ENCODE measurements around the gene LYPD4. TPM values are rescaled to one million over a fixed set of nuclear protein-coding genes. Genes with fewer than 3 reads are reported as not detected.

Gene LYPD4, protein sequence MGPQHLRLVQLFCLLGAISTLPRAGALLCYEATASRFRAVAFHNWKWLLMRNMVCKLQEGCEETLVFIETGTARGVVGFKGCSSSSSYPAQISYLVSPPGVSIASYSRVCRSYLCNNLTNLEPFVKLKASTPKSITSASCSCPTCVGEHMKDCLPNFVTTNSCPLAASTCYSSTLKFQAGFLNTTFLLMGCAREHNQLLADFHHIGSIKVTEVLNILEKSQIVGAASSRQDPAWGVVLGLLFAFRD
- not detected in 2 replicates for total RNA-seq (2014; rRNA removed; shearing (Covaris generic))

DNA sequence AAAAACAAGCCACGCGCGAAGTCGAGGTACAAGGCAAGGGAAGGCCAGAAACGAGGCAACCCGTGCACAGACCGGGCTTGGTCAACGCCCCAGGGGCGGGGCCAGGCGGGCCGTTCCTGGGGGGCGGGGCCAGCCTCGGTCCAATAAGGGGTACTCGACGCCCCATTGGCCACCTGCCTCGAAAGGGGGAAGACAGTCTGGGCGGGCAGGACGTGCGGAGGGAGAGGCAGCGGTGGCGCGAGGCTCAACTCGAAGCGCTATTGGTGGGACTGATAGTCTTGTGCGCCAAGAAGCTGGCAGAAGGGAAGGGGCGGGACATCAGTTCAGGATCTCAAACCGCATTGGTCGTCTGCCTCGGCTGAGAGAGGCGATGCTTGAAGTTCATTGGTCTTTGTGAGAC, at the start of gene LYPD4:
Gene LYPD4, minus strand, starts transcription at position 83 of the 400 bp plus-strand sequence. CDS start 5,398 bp downstream, outside the sequence.
- in situ Hi-C loops (cut with HindIII; ENCODE audit: low sequenced_read_pairs): no loop called here
- DNase-seq (ENCODE audit: low spot score): no peak

DNA sequence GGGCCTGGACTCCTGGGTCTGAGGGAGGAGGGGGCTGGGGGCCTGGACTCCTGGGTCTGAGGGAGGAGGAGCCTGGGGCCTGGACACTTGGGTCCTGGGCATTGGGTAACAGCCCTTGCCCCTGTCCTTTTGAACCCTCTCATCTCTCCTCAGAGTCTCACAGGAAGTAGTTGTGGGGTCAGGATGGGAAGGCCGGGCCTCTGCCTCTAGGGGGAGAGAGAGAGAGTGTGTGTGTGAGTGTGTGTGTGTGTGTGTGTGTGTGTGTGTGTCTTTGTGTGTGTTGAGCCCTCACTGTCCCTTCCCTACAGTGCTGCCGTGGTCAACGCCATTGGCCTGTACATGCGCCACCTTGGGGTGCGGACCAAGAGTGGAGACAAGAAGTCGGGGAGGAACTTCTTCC, 49.4 kb upstream of the LYPD4 start:
- in situ Hi-C loops (cut with HindIII; ENCODE audit: low sequenced_read_pairs): no loop called here
- DNase-seq (ENCODE audit: low spot score): no peak

DNA sequence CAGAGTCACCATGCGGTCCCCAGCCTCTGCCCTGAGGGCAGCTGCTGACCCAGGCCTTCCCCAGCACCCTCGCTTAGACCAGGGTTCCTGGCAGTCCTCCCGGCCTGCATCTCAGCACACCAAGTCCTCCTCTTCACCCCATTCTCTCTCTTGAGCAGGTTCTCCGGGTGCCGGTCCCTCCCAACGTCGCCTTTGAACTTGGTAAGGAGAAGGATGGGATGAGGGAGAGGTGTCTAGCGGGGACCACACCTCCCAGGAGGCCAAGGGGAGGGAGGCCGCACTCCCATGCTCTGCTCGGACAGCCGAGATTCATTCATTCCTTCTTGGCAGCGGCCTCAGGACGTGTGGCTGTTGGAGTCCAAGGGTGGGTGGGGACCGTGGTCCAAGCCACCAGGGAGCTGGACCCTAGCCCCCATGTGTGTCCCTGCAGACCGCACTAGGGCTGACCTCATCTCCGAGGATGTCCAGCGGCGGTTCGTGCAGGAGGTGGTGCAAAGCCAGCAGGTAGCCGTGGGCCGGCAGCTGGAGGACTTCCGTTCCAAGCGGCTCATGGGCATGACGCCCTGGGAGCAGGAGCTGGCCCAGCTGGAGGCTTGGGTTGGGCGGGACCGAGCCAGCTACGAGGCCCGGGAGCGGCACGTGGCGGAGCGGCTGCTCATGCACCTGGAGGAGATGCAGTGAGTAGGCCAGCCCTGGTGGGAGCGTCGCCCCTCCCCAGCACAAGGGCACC, 47.9 kb upstream of the LYPD4 start:
- DNase-seq (ENCODE audit: low spot score): no peak
- in situ Hi-C loops (cut with HindIII; ENCODE audit: low sequenced_read_pairs): no loop called here

GRCh38 chr19:41890936-41891335, 46.5 kb upstream of the LYPD4 start:
- in situ Hi-C loops (cut with HindIII; ENCODE audit: low sequenced_read_pairs): no loop called here
- DNase-seq (ENCODE audit: low spot score): no peak

- in situ Hi-C loops (cut with HindIII; ENCODE audit: low sequenced_read_pairs): no loop called here
- DNase-seq (ENCODE audit: low spot score): no peak
These were observed 45.4 kb upstream of the LYPD4 start for GRCh38 chr19:41889896-41890295.

DNA sequence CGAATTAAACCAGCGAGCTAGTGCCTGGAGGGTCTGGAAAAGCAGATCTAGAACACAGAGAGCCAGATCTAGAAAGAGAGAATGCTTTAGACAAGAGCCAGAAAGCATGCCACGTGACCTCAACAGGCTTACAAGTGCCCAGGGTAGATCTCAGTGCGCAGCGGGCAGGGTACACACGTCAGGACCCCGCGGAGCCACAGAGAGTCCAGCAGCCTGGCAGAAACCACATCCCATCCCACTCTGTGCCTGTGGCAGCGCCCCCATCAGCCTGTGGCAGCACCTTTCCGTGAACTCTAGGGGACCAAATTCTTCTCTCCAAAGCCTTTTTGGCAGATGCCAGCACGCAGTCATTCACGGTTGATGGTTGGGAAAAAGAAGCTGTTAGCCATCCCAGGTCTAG, 44.4 kb upstream of the LYPD4 start:
- no peak for DNase-seq (ENCODE audit: low spot score)
- in situ Hi-C loops (cut with HindIII; ENCODE audit: low sequenced_read_pairs): no loop called here

- in situ Hi-C loops (cut with HindIII; ENCODE audit: low sequenced_read_pairs): no loop called here
- no peak for DNase-seq (ENCODE audit: low spot score)
These were observed 43.4 kb upstream of the LYPD4 start for GRCh38 chr19:41887711-41888382.

- DNase-seq (ENCODE audit: low spot score): no peak
- in situ Hi-C loops (cut with HindIII; ENCODE audit: low sequenced_read_pairs): no loop called here
These were observed 42.6 kb upstream of the LYPD4 start for GRCh38 chr19:41886761-41887710.

GRCh38 chr19:41883821-41884733, 39.6 kb upstream of the LYPD4 start:
- DNase-seq (ENCODE audit: low spot score): peak; percentile 98
- in situ Hi-C loops (cut with HindIII; ENCODE audit: low sequenced_read_pairs): no loop called here

DNA sequence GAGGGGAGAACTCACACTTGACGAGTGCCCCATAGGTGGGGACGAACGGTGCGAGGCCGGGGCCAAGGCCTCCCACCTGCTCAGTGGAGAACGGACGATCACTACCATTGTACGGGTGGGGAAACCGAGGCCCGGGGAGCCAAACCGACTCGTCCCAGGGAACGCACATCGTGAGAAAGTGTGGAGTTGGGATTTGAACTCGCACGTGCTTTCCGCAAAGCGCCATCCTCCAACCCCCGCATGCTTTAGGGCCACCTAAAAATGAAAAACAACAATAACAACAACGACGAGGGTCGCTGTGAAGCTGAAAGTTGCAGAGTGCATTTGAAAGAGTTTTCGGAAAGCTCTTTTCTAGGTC, 39.0 kb upstream of the LYPD4 start:
- in situ Hi-C loops (cut with HindIII; ENCODE audit: low sequenced_read_pairs): no loop called here

GRCh38 chr19:41882568-41883462, 38.3 kb upstream of the LYPD4 start, which contains the start of gene ARHGEF1:
ARHGEF1 (plus strand) TSS chr19:41883184; CDS start chr19:41888083, 4,899 bp downstream.
- peak; percentile 15 for DNase-seq (ENCODE audit: low spot score)
- in situ Hi-C loops (cut with HindIII; ENCODE audit: low sequenced_read_pairs): no loop called here

More for the DNA sequence above, 39.0 kb upstream of the LYPD4 start:
- no peak for DNase-seq (ENCODE audit: low spot score)

- DNase-seq (ENCODE audit: low spot score): no peak
- in situ Hi-C loops (cut with HindIII; ENCODE audit: low sequenced_read_pairs): no loop called here
These were observed 35.8 kb upstream of the LYPD4 start for GRCh38 chr19:41880329-41880708.

GRCh38 chr19:41879670-41880328, 35.3 kb upstream of the LYPD4 start:
- DNase-seq (ENCODE audit: low spot score): no peak
- in situ Hi-C loops (cut with HindIII; ENCODE audit: low sequenced_read_pairs): no loop called here

- DNase-seq (ENCODE audit: low spot score): no peak
- in situ Hi-C loops (cut with HindIII; ENCODE audit: low sequenced_read_pairs): no loop called here
These were observed 34.6 kb upstream of the LYPD4 start for GRCh38 chr19:41879080-41879479.

DNA sequence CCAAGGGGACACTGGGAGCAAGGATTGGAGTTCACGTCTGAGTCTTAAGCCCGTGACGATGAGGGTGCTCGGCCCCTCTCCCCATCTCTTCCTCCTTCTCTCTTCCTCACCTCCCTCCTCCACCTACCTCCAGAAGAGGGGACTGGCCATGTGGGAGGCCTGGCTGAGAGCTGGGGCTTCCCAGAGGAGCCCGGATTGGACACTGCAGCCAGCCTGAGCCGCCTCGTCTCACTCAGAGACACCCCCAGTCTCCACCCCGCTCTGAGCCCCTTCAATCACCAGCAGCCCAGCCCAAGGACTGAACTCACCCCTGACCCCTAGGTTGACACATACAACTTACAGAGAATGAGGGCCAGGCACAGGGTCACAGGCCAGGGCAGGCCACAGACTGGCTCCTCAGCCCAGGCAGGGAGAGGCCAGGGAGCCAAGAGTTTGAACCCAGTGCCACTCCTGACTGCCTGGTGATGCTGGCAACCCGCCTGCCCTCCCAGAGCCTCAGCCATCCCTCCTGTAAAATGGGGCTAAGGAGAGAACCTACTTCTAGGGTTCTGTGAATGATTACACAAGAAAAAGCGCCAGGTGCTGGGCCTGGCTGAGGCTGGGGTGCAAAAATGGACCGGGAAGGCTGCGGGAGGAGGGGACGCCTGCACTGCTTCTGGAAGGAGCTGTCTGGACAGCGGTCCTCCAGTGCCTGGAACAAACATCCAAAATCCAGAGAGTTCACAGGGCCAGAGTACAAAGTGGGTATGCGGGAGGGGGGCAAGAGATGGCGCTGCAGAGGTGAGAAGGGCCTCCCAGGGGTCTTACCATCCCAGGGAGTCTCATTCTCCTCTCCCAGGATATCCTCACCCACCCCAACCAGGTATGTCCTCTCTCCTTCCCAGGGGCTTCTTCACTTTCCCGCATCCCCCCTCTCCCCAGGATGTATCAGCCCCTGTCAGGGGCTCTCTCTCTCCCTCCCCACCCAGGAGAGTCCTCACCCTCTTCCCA, 33.7 kb upstream of the LYPD4 start:
- DNase-seq (ENCODE audit: low spot score): no peak
- in situ Hi-C loops (cut with HindIII; ENCODE audit: low sequenced_read_pairs): no loop called here

All from G401 (cell line).